ENCODE results near the gene STING1. TPM values are rescaled to one million over a fixed set of nuclear protein-coding genes. Genes with fewer than 3 reads are reported as not detected.
"Not testable (repeated sequence)": the region's sequence is repeated elsewhere in the genome, so short reads cannot be mapped to it uniquely, and the experiment has no call there.

STING1 gene
- total RNA-seq, 1 donor from 2014 or later: not detected

DNA sequence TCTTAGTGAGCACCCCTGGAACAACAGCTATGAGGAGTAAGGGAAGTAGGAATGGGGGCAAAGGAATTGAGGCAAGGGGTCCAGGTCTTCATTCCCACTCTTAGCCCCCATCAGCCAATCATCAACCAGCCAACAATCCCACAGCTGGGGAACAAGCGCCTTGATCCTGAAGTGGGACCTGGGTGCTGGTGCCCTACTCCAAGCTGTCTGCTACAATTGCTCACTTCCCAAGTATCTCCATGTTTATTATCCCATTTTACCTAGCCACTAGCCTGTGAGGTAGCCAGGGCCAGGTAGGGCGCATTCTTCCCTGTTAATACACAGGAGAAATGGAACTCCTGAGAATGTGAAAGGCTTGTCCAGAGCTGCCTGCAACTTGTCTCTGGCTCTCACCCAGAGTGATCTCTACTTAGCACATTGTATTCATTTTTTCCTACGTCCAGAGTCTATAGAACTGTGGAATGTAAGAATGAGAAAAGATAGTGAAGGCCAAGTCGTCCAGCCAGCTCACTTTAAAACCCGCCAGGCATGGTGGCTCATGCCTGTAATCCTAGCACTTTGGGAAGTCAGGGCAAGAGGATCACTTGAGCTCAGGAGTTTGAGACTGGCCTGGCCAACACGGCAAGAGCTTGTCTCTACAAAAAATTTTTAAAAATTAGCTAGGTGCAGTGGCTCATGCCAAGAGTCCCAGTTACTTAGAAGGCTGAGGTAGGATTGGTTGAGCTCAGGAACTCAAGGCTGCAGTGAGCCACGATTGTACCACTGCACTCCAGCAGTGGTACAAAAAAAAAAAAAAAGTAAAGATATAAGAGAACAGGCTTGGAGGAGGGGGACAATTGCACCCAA, 37.0 kb downstream of the STING1 start:
- no peaks in the 10 kb centered on the region for H3K36me3 Mint-ChIP-seq (ENCODE audit: unreplicated experiment)
- H3K4me1 Mint-ChIP-seq (ENCODE audit: low read depth, unreplicated experiment): peaks cover 5% of the 10 kb centered on the region

DNA sequence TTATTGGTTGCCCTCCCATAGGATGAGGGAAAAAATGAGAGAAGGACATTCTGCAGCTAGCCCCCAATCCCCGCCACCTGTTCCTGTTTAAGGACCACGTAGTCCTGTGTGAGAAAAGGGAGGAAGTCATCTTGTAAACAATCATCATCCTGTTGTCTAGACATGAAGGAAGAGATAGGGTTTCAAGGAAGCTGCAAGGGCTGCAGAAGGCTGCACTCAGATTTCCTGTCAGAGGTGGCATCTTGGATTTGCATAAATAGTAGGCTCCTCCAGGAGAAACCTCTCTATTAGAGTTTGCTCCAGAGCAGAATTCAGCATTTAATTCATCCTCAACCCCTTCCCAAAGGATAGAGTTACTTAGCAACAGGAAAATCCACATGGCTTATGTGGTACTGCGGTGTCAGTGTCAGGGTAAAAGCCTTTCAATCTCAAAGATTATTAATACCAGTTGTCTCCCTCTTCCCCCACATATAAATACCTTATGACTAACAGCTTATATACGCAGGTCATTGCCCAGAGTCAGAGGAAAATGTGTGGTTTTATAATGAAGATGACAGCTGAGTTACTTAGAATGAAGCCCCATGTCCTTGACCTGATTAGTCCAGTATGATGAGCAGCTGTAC, 38.6 kb downstream of the STING1 start:
- H3K4me1 Mint-ChIP-seq (ENCODE audit: low read depth, unreplicated experiment): peaks cover 15% of the 10 kb centered on the region
- no peak overlapping the region for H3K4me3 Mint-ChIP-seq (ENCODE audit: unreplicated experiment)
- DNase-seq: no peak
- H3K27me3 Mint-ChIP-seq (ENCODE audit: unreplicated experiment): peaks cover 7% of the 10 kb centered on the region
- TF ChIP-seq, protein P1, sequence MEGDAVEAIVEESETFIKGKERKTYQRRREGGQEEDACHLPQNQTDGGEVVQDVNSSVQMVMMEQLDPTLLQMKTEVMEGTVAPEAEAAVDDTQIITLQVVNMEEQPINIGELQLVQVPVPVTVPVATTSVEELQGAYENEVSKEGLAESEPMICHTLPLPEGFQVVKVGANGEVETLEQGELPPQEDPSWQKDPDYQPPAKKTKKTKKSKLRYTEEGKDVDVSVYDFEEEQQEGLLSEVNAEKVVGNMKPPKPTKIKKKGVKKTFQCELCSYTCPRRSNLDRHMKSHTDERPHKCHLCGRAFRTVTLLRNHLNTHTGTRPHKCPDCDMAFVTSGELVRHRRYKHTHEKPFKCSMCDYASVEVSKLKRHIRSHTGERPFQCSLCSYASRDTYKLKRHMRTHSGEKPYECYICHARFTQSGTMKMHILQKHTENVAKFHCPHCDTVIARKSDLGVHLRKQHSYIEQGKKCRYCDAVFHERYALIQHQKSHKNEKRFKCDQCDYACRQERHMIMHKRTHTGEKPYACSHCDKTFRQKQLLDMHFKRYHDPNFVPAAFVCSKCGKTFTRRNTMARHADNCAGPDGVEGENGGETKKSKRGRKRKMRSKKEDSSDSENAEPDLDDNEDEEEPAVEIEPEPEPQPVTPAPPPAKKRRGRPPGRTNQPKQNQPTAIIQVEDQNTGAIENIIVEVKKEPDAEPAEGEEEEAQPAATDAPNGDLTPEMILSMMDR (IDR thresholded peaks at IDR 0.05; ENCODE audit: partially characterized antibody, unreplicated experiment): no peak
- no peak overlapping the region for H3K27ac Mint-ChIP-seq (ENCODE audit: unreplicated experiment)
- no peaks in the 10 kb centered on the region for H3K36me3 Mint-ChIP-seq (ENCODE audit: unreplicated experiment)
- H3K9me3 Mint-ChIP-seq (ENCODE audit: unreplicated experiment): peaks cover 6% of the 10 kb centered on the region

More for the DNA sequence above, 37.0 kb downstream of the STING1 start:
- Mint-ChIP-seq H3K9me3 (ENCODE audit: unreplicated experiment) (no peaks in the 10 kb centered on the region), H3K27me3 (ENCODE audit: unreplicated experiment) (no peaks in the 10 kb centered on the region), H3K4me3 (ENCODE audit: unreplicated experiment) (no peak overlapping the region), H3K27ac (ENCODE audit: unreplicated experiment) (no peak overlapping the region)
- TF ChIP-seq, protein P1 (IDR thresholded peaks at IDR 0.05; ENCODE audit: partially characterized antibody, unreplicated experiment): no peak
- no peak for DNase-seq

DNA sequence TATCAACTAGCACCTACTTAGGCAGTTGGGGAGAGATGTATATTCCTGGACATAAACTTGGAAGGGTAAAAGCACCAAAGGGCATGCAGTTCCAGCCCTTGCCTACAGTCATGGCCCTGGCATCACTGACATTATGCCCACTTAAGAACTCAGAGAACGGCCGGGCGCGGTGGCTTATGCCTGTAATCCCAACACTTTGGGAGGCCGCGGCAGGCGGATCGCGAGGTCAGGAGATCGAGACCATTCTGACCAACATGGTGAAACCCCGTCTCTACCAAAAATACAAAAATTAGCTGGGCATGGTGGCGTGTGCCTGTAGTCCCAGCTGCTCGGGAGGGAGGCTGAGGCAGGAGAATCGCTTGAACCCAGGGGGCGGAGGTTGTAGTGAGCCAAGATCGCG, 42.1 kb downstream of the STING1 start:
- not testable (repeated sequence) for H3K36me3 Mint-ChIP-seq (ENCODE audit: unreplicated experiment); H3K4me3 Mint-ChIP-seq (ENCODE audit: unreplicated experiment); H3K9me3 Mint-ChIP-seq (ENCODE audit: unreplicated experiment); H3K27me3 Mint-ChIP-seq (ENCODE audit: unreplicated experiment); DNase-seq
- H3K4me1 Mint-ChIP-seq (ENCODE audit: low read depth, unreplicated experiment): peaks cover 22% of the 10 kb centered on the region
- peak overlapping the region; percentile 100 for H3K27ac Mint-ChIP-seq (ENCODE audit: unreplicated experiment)

DNA sequence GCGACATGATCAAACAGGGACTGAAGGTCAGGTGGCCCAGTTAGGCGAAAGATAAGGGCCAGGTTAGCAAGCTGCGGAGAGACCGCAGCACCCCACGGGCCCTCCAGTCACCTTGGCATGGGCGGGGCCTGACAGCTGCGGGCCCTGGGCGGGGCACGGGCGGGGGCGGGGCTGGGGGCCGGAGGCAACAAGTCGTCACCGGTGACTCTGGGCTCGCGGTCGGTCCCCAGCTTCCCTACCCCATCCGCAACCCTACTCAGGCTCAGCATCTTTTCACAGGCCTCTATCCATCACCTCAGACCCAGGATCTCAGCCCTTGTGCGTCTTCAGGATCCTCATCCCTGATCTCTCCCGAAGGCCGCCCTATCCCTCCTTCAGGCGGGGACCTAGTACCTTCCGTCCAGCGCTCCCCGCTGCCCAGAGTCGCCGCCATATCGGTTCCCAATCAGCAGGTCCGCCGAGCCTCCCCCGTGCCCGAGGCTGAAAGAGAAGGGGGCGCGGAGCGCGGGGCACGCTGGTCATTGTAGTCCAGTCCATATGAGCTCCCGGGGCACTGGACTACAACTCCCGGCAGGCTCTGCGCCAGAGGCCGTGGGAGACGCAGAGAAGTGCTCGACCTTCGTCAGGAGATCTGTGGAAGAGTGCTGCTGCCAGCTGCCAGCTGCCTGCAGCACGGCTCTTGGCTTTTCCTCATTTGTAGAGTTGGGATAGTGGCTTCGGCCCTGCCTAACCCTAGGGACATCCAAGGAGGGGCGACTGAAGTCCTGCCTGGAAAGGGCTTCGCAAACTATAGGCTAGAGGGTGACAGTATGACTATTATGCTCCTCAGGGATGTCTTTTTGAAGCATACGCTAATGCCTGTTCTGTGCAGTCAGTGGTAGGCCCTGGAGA, 43.3 kb downstream of the STING1 start, which contains the start of gene DNAJC18:
Gene DNAJC18, minus strand, starts transcription at position 513 of the 891 bp plus-strand sequence. Its CDS starts 80 bp downstream, at position 433.
- H3K4me3 Mint-ChIP-seq (ENCODE audit: unreplicated experiment): peak within 1 kb of the TSS; percentile 94
- TF ChIP-seq, protein P1 (IDR thresholded peaks at IDR 0.05; ENCODE audit: partially characterized antibody, unreplicated experiment): no peak
- DNase-seq: peak; percentile 98
- peaks cover 7% of the 10 kb centered on the region for H3K27me3 Mint-ChIP-seq (ENCODE audit: unreplicated experiment)
- H3K27ac Mint-ChIP-seq (ENCODE audit: unreplicated experiment): peak within 1 kb of the TSS; percentile 100
- H3K36me3 Mint-ChIP-seq (ENCODE audit: unreplicated experiment): no peaks in the 10 kb centered on the region
- H3K4me1 Mint-ChIP-seq (ENCODE audit: low read depth, unreplicated experiment): peaks cover 22% of the 10 kb centered on the region
- peaks cover 10% of the 10 kb centered on the region for H3K9me3 Mint-ChIP-seq (ENCODE audit: unreplicated experiment)

DNA sequence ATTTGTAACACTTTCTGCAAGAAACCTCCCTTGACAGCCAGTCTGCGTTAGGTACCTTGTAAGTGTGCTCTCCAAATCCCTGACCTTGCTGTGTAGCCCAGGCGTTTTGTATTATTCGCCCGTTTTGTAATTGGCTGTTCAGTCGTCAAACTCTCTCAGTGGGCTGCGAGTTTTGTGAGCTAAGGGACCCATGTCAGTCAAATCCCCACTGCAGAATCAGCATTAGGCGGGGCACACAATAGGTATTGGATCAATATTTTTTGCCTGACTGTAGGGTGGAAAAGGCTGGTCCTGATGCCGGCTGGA, 43.9 kb downstream of the STING1 start:
- H3K27ac Mint-ChIP-seq (ENCODE audit: unreplicated experiment): peak overlapping the region; percentile 100
- TF ChIP-seq, protein P1 (IDR thresholded peaks at IDR 0.05; ENCODE audit: partially characterized antibody, unreplicated experiment): no peak
- DNase-seq: no peak
- no peaks in the 10 kb centered on the region for H3K36me3 Mint-ChIP-seq (ENCODE audit: unreplicated experiment)
- peaks cover 10% of the 10 kb centered on the region for H3K9me3 Mint-ChIP-seq (ENCODE audit: unreplicated experiment)
- peaks cover 7% of the 10 kb centered on the region for H3K27me3 Mint-ChIP-seq (ENCODE audit: unreplicated experiment)
- H3K4me1 Mint-ChIP-seq (ENCODE audit: low read depth, unreplicated experiment): peaks cover 20% of the 10 kb centered on the region
- H3K4me3 Mint-ChIP-seq (ENCODE audit: unreplicated experiment): peak overlapping the region; percentile 94

Measured in glutamatergic neuron (in vitro differentiated cells).